PC-9 (cell line): ENCODE data around the gene ASIP. TPM values are rescaled to one million over a fixed set of nuclear protein-coding genes. Genes with fewer than 3 reads are reported as not detected.

Source experiments
- BruUV-seq: library from RNA; stranded (reverse); fragments of 400-500 nt; replicated peaks from 2 replicates; lab custom pipeline; 2021; lab: Mats Ljungman, UMichigan
- CTCF ChIA-PET: fragments of 300-600 bp; sonication (Branson Sonifier 250); formaldehyde crosslinking; loops from one replicate; lab custom pipeline; 2022; ENCODE audit warnings: antibody characterized with exemption; lab: Charles Lee
- POLR2A ChIA-PET: fragments of 300-600 bp; sonication (Branson Sonifier 250); formaldehyde crosslinking; loops from one replicate; lab custom pipeline; 2022; ENCODE audit warnings: antibody characterized with exemption; ENCODE audit not compliant: unreplicated experiment; lab: Charles Lee
- DNase-seq, 2 experiments: peaks; one replicate each; pipeline versions ENCODE4 v3.0.0 to v3.0.0-alpha.2; 2015 to 2022; ENCODE audit warnings: mixed read lengths in 1 of 2
- H2AFZ ChIP-seq: fragments of 200-600 bp; sonication (generic); 2 replicates; pipeline ENCODE4 v1.8.1; 2017; ENCODE audit warnings: antibody characterized with exemption
- H3F3A ChIP-seq: fragments of 200-600 bp; sonication (generic); 2 replicates; pipeline ENCODE4 v1.8.1; 2017; ENCODE audit warnings: antibody characterized with exemption, mild to moderate bottlenecking, low read depth; ENCODE audit not compliant: insufficient read depth
- H3K27ac ChIP-seq: fragments of 200-600 bp; sonication (generic); 2 replicates; pipeline ENCODE4 v1.6.1; 2016; ENCODE audit warnings: mixed run types
- H3K27me3 ChIP-seq: fragments of 200-600 bp; sonication (generic); 2 replicates; pipeline ENCODE4 v1.6.1; 2016; ENCODE audit warnings: low read depth, mixed run types; ENCODE audit not compliant: insufficient read depth
- H3K36me3 ChIP-seq: fragments of 200-600 bp; sonication (generic); 2 replicates; pipeline ENCODE4 v1.6.1; 2016; ENCODE audit warnings: low read depth, mixed run types
- H3K4me1 ChIP-seq: fragments of 200-600 bp; sonication (generic); replicated peaks from 2 replicates; pipeline ENCODE4 v1.6.1; 2016; ENCODE audit warnings: mixed run types; ENCODE audit not compliant: insufficient read depth
- H3K4me2 ChIP-seq: fragments of 200-600 bp; sonication (generic); 2 replicates; pipeline ENCODE4 v1.6.1; 2017; ENCODE audit warnings: mixed run types
- H3K4me3 ChIP-seq: fragments of 200-600 bp; sonication (generic); 2 replicates; pipeline ENCODE4 v1.6.1; 2016; ENCODE audit warnings: mixed run types
- H3K79me2 ChIP-seq: fragments of 200-600 bp; sonication (generic); 2 replicates; pipeline ENCODE4 v1.6.1; 2017; ENCODE audit warnings: low read depth, mixed run types
- H3K9me2 ChIP-seq: fragments of 200-600 bp; sonication (generic); 2 replicates; pipeline ENCODE4 v1.8.1; 2017; ENCODE audit warnings: mild to moderate bottlenecking; ENCODE audit not compliant: insufficient read depth
- H3K9me3 ChIP-seq: fragments of 200-600 bp; sonication (generic); 2 replicates; pipeline ENCODE4 v1.8.1; 2016; ENCODE audit warnings: low read depth; ENCODE audit not compliant: insufficient read depth
- H4K20me1 ChIP-seq: fragments of 200-600 bp; sonication (generic); 2 replicates; pipeline ENCODE4 v1.8.1; 2017; ENCODE audit not compliant: insufficient read depth
- CTCF ChIP-seq: fragments of 200-600 bp; sonication (generic); conservative IDR thresholded peaks from 2 replicates; pipeline ENCODE4 v1.6.1; 2017; ENCODE audit warnings: mixed run types, antibody characterized with exemption, mild to moderate bottlenecking, moderate library complexity
- EZH2 ChIP-seq: fragments of 200-600 bp; sonication (generic); IDR thresholded peaks from 2 replicates; pipeline ENCODE4 v1.8.0; 2017; ENCODE audit warnings: antibody characterized with exemption, low read depth
- intact Hi-C: fragments of 100-400 bp; cut with micrococcal nuclease; formaldehyde crosslinking; loops from one replicate; pipeline ENCODE4 v1.10.0; 2022; ENCODE audit not compliant: unreplicated experiment
- total RNA-seq: library from RNA; stranded (reverse); gene quantifications from 2 replicates; pipeline ENCODE4 v1.2.3, GENCODE V29; 2021

Gene ASIP
- total RNA-seq, 1 experiment from 2014 or later = not detected

GRCh38 chr20:34210271-34210670, 31.0 kb upstream of the ASIP start:
- Histone ChIP-seq H3K4me2 (no peak overlapping the region), H3K36me3 (no peaks in the 10 kb centered on the region), H3K9me2 (no peaks in the 10 kb centered on the region), H3K27ac (no peak overlapping the region), H3F3A (no peaks in the 10 kb centered on the region), H3K4me3 (no peak overlapping the region), H3K4me1 (no peaks in the 10 kb centered on the region), H4K20me1 (no peaks in the 10 kb centered on the region), H3K9me3 (peaks cover 9% of the 10 kb centered on the region), H2AFZ (no peak overlapping the region), H3K79me2 (no peaks in the 10 kb centered on the region), H3K27me3 (no peaks in the 10 kb centered on the region)
- no peak for DNase-seq
- intact Hi-C loops = no loop called here
- ChIA-PET CTCF (no interaction called here), POLR2A (no interaction called here)
- TF ChIP-seq EZH2 (no peak), CTCF (no peak)
- no TSS peak for BruUV-seq

- POLR2A ChIA-PET = no interaction called here
- H3K27ac ChIP-seq = no peak overlapping the region
- DNase-seq = no peak
- no peaks in the 10 kb centered on the region for H3K79me2 ChIP-seq
- H3K9me3 ChIP-seq = peaks cover 9% of the 10 kb centered on the region
- TF ChIP-seq CTCF (no peak), EZH2 (no peak)
- no peaks in the 10 kb centered on the region; the same call in 1 of the 2 replicates for H3K27me3 ChIP-seq
- no peak overlapping the region for H2AFZ ChIP-seq
- H3K4me1 ChIP-seq = 0 out of 2 replicates have a peak, but pooled peaks cover 2% of the 10 kb centered on the region
- BruUV-seq = no TSS peak
- 0 out of 2 replicates have a peak, but pooled peaks cover 5% of the 10 kb centered on the region for H3F3A ChIP-seq
- no peak overlapping the region for H3K4me2 ChIP-seq
- CTCF ChIA-PET = no interaction called here
- H3K4me3 ChIP-seq = no peak overlapping the region
- intact Hi-C loops = no loop called here
- no peaks in the 10 kb centered on the region for H3K9me2 ChIP-seq
- H3K36me3 ChIP-seq = no peaks in the 10 kb centered on the region
- no peaks in the 10 kb centered on the region for H4K20me1 ChIP-seq
Observed at GRCh38 chr20:34211591-34211990, 29.6 kb upstream of the ASIP start.

GRCh38 chr20:34213213-34213612, 28.0 kb upstream of the ASIP start:
- Histone ChIP-seq H2AFZ (no peak overlapping the region), H3K79me2 (no peaks in the 10 kb centered on the region), H3K9me2 (no peaks in the 10 kb centered on the region), H4K20me1 (no peaks in the 10 kb centered on the region), H3K9me3 (peaks cover 9% of the 10 kb centered on the region), H3K27me3 (no peaks in the 10 kb centered on the region; the same call in 1 of the 2 replicates), H3K4me1 (0 out of 2 replicates have a peak, but pooled peaks cover 6% of the 10 kb centered on the region), H3F3A (0 out of 2 replicates have a peak, but pooled peaks cover 5% of the 10 kb centered on the region), H3K36me3 (no peaks in the 10 kb centered on the region), H3K4me2 (no peak overlapping the region), H3K4me3 (no peak overlapping the region), H3K27ac (no peak overlapping the region)
- intact Hi-C loops = no loop called here
- BruUV-seq = no TSS peak
- ChIA-PET POLR2A (no interaction called here), CTCF (no interaction called here)
- TF ChIP-seq EZH2 (no peak), CTCF (no peak)
- DNase-seq = no peak
